Measurements from ENCODE around the gene LAMA2. TPM values are rescaled to one million over a fixed set of nuclear protein-coding genes. Genes with fewer than 3 reads are reported as not detected.

Gene LAMA2
- total RNA-seq, 4 donors from 2014 or later = 203 to 339 (median 275) TPM

- Histone ChIP-seq H3K4me1 (no peaks in the 10 kb centered on the region), H3K36me3 (peaks cover 0 to 8% (median 0%) of the 10 kb centered on the region in 3 donors), H3K4me3 (no peak overlapping the region), H3K9me3 (no peaks in the 10 kb centered on the region), H3K27ac (no peak overlapping the region), H3K27me3 (no peaks in the 10 kb centered on the region)
- no peak for TF ChIP-seq EP300 (IDR thresholded peaks at IDR 0.05)
- no peak for DNase-seq (ENCODE audit: low spot score in 2 of 2)
- WGBS, 2 donors = 88 to 93% methylated on average over 5 of the region's 5 CpGs
These were observed 114.9 kb downstream of the LAMA2 start for GRCh38 chr6:128997880-128998279.

- H3K36me3 ChIP-seq = no peaks in the 10 kb centered on the region
- H3K4me3 ChIP-seq = no peak overlapping the region
- no peak overlapping the region for H3K27ac ChIP-seq
- TF ChIP-seq EP300 (IDR thresholded peaks at IDR 0.05) (no peak), POLR2A (IDR thresholded peaks at IDR 0.05) (no peak), CTCF (IDR thresholded peaks at IDR 0.05) (no peak)
- peaks cover 0 to 51% (median 0%) of the 10 kb centered on the region in 4 donors for H3K4me1 ChIP-seq
- 43 to 51% methylated on average over 4 of the region's 4 CpGs for WGBS, 2 donors
- H3K9me3 ChIP-seq = no peaks in the 10 kb centered on the region
- H3K27me3 ChIP-seq = no peaks in the 10 kb centered on the region
- no peak for DNase-seq (ENCODE audit: low spot score in 2 of 2)
These were observed 124.0 kb downstream of the LAMA2 start for GRCh38 chr6:129006724-129007514.

GRCh38 chr6:129007701-129008373 is 124.9 kb downstream of the LAMA2 start:
- H3K27me3 ChIP-seq = no peaks in the 10 kb centered on the region
- no peak for DNase-seq (ENCODE audit: low spot score in 2 of 2)
- no peak overlapping the region for H3K4me3 ChIP-seq
- TF ChIP-seq EP300 (IDR thresholded peaks at IDR 0.05) = no peak
- TF ChIP-seq CTCF (IDR thresholded peaks at IDR 0.05) = no peak
- TF ChIP-seq POLR2A (IDR thresholded peaks at IDR 0.05) = no peak
- no peaks in the 10 kb centered on the region for H3K9me3 ChIP-seq
- H3K4me1 ChIP-seq = peaks cover 0 to 51% (median 0%) of the 10 kb centered on the region in 4 donors
- H3K36me3 ChIP-seq = no peaks in the 10 kb centered on the region
- no peak overlapping the region for H3K27ac ChIP-seq
- 73 to 79% methylated on average over 4 of the region's 4 CpGs for whole genome bisulfite sequencing, 2 donors

GRCh38 chr6:129008591-129008990 is 125.7 kb downstream of the LAMA2 start:
- Histone ChIP-seq H3K4me3 (no peak overlapping the region), H3K27me3 (no peaks in the 10 kb centered on the region), H3K27ac (no peak overlapping the region), H3K36me3 (no peaks in the 10 kb centered on the region), H3K9me3 (no peaks in the 10 kb centered on the region), H3K4me1 (peaks cover 0 to 51% (median 0%) of the 10 kb centered on the region in 4 donors)
- TF ChIP-seq CTCF (IDR thresholded peaks at IDR 0.05) (no peak), POLR2A (IDR thresholded peaks at IDR 0.05) (no peak), EP300 (IDR thresholded peaks at IDR 0.05) (no peak)
- WGBS, 2 donors = 39 to 45% methylated on average over 2 of the region's 2 CpGs
- DNase-seq (ENCODE audit: low spot score in 2 of 2) = no peak

GRCh38 chr6:129009851-129010250 is 126.9 kb downstream of the LAMA2 start:
- no peak overlapping the region for H3K27ac ChIP-seq
- 53 to 61% methylated on average over 1 of the region's 1 CpG for WGBS, 2 donors
- no peak for TF ChIP-seq POLR2A (IDR thresholded peaks at IDR 0.05)
- no peak for TF ChIP-seq EP300 (IDR thresholded peaks at IDR 0.05)
- TF ChIP-seq CTCF (IDR thresholded peaks at IDR 0.05) = no peak

More at GRCh38 chr6:129009851-129010250, 126.9 kb downstream of the LAMA2 start:
- Histone ChIP-seq H3K27me3 (no peaks in the 10 kb centered on the region), H3K36me3 (no peaks in the 10 kb centered on the region), H3K9me3 (no peaks in the 10 kb centered on the region), H3K4me1 (peaks cover 0 to 51% (median 0%) of the 10 kb centered on the region in 4 donors), H3K4me3 (no peak overlapping the region)
- DNase-seq (ENCODE audit: low spot score in 2 of 2) = no peak
